Muscle layer of colon (tissue), 2 donors: ENCODE measurements around the gene MARK4.

Experiments
- H3K27ac ChIP-seq: one replicate; pipeline ENCODE4 v1.7.0; 2013; ENCODE audit warnings: low read depth, mild to moderate bottlenecking, low read length, moderate library complexity
- H3K27me3 ChIP-seq, 2 donors: one replicate each; pipeline ENCODE4 v1.7.0; 2013; ENCODE audit warnings: low read length in 2 of 2, mild to moderate bottlenecking in 2 of 2; ENCODE audit not compliant: insufficient read depth in 2 of 2, control insufficient read depth in 1 of 2
- H3K36me3 ChIP-seq: one replicate; pipeline ENCODE4 v1.7.0; 2013; ENCODE audit warnings: mild to moderate bottlenecking, low read length; ENCODE audit not compliant: insufficient read depth
- H3K4me1 ChIP-seq: one replicate; pipeline ENCODE4 v1.7.0; 2013; ENCODE audit warnings: mild to moderate bottlenecking, low read length; ENCODE audit not compliant: insufficient read depth
- H3K4me3 ChIP-seq, 2 donors: one replicate each; pipeline ENCODE4 v1.7.0; 2013; ENCODE audit warnings: low read length in 2 of 2, low read depth in 1 of 2, mild to moderate bottlenecking in 1 of 2, moderate library complexity in 1 of 2
- H3K9ac ChIP-seq: one replicate; pipeline ENCODE4 v1.7.0; 2013; ENCODE audit warnings: low read length
- H3K9me3 ChIP-seq: one replicate; pipeline ENCODE4 v1.7.0; 2013; ENCODE audit warnings: mild to moderate bottlenecking, low read length
- donor health status: abdominal sarcoma.
- donor health status: Adenocarcinoma of cecum.

MARK4 gene

GRCh38 chr19:45347570-45348366 lies 96.7 kb downstream of the MARK4 start:
- no peaks in the 10 kb centered on the region for H3K4me1 ChIP-seq
- no peaks in the 10 kb centered on the region for H3K9me3 ChIP-seq
- no peaks in the 10 kb centered on the region for H3K36me3 ChIP-seq
- H3K27ac ChIP-seq = no peak overlapping the region
- H3K9ac ChIP-seq = no peak overlapping the region
- no peak overlapping the region for H3K4me3 ChIP-seq
- peaks cover 4 to 27% of the 10 kb centered on the region in 2 donors for H3K27me3 ChIP-seq

GRCh38 chr19:45348367-45349125 lies 97.5 kb downstream of the MARK4 start:
- no peaks in the 10 kb centered on the region for H3K4me1 ChIP-seq
- H3K36me3 ChIP-seq = no peaks in the 10 kb centered on the region
- no peaks in the 10 kb centered on the region for H3K9me3 ChIP-seq

DNA sequence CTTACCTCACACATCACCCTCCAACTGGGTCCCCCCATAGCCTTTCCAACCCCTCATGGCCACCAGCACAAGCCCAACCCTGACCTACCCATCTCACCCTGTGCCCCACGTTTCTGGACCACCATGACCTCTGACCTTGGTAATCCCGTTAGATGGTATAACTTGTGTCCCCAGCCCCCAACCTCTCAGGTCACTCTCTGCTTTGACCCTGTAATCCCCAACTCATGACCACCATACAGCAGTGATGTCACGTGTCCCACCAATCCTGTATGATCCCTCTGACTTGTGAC lies 98.0 kb downstream of the MARK4 start:
- Histone ChIP-seq H3K9ac (no peak overlapping the region), H3K9me3 (no peaks in the 10 kb centered on the region), H3K4me1 (no peaks in the 10 kb centered on the region), H3K4me3 (no peak overlapping the region), H3K27me3 (peaks cover 4 to 27% of the 10 kb centered on the region in 2 donors), H3K27ac (no peak overlapping the region), H3K36me3 (no peaks in the 10 kb centered on the region)

More at GRCh38 chr19:45348367-45349125, 97.5 kb downstream of the MARK4 start:
- H3K9ac ChIP-seq = no peak overlapping the region
- peaks cover 4 to 27% of the 10 kb centered on the region in 2 donors for H3K27me3 ChIP-seq
- H3K4me3 ChIP-seq = no peak overlapping the region
- no peak overlapping the region for H3K27ac ChIP-seq

GRCh38 chr19:45349430-45349941 lies 98.4 kb downstream of the MARK4 start:
- no peak overlapping the region for H3K4me3 ChIP-seq
- peaks cover 4 to 27% of the 10 kb centered on the region in 2 donors for H3K27me3 ChIP-seq
- no peak overlapping the region for H3K9ac ChIP-seq
- no peaks in the 10 kb centered on the region for H3K4me1 ChIP-seq
- no peak overlapping the region for H3K27ac ChIP-seq
- H3K36me3 ChIP-seq = no peaks in the 10 kb centered on the region
- H3K9me3 ChIP-seq = no peaks in the 10 kb centered on the region

DNA sequence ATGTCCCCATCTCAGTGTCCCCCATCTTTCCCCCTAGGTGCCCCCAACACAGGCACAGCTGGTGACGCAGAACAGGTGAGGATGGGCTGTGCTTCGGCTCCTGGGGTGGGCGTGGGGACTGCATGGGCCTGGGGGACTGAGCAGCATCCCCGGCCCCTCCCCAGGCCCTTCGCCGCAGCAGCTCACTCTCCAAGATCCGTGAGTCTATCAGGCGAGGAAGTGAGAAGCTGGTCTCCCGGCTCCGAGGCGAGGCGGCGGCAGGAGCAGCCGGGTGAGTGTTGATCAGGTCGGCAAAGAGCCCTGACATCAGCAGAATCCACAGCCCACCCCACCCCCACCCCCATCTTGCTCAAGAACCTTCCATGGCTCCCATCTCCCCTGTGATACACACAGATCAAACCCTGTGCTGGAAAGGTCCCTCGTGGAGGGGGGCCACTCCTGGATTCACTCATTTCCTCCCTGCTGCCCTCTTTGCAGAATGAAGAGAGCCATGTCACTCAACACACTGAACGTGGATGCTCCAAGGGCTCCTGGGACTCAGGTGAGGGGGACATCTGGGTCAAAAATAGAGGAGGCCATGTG lies 99.5 kb downstream of the MARK4 start:
- H3K4me1 ChIP-seq = no peaks in the 10 kb centered on the region
- no peak overlapping the region for H3K9ac ChIP-seq
- H3K36me3 ChIP-seq = no peaks in the 10 kb centered on the region

GRCh38 chr19:45351401-45351952 lies 100.4 kb downstream of the MARK4 start:
- H3K9me3 ChIP-seq = no peaks in the 10 kb centered on the region
- H3K9ac ChIP-seq = no peak overlapping the region
- no peak overlapping the region for H3K27ac ChIP-seq
- H3K4me3 ChIP-seq = no peak overlapping the region
- H3K36me3 ChIP-seq = no peaks in the 10 kb centered on the region
- H3K4me1 ChIP-seq = no peaks in the 10 kb centered on the region
- peaks cover 4 to 14% of the 10 kb centered on the region in 2 donors for H3K27me3 ChIP-seq

More for the DNA sequence above, 99.5 kb downstream of the MARK4 start:
- H3K27me3 ChIP-seq = peaks cover 4 to 22% of the 10 kb centered on the region in 2 donors
- no peaks in the 10 kb centered on the region for H3K9me3 ChIP-seq
- no peak overlapping the region for H3K4me3 ChIP-seq
- no peak overlapping the region for H3K27ac ChIP-seq

- no peaks in the 10 kb centered on the region for H3K4me1 ChIP-seq
Measured at GRCh38 chr19:45352062-45352461, 101.0 kb downstream of the MARK4 start.

DNA sequence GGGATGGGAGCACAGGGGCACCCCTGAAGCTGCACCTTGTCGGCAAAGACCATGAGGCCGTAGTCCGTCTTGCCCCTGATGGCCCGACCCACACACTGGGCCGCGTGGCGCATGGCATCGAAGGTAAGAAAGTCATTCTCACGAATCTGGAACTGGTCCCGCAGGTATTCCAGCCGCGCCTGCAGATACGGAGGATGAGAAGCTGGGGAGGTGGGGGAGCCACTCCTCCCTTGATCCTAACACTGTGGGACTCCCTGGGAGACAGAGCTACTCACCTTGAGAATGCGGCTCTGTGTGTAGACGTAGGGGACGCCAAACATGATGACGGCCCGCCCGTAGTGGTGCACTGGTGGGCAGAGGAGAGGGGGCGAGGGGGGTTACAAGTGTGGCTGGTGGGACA lies 101.4 kb downstream of the MARK4 start:
- H3K36me3 ChIP-seq = no peaks in the 10 kb centered on the region
- no peaks in the 10 kb centered on the region for H3K4me1 ChIP-seq
- H3K9ac ChIP-seq = no peak overlapping the region
- H3K27me3 ChIP-seq = peaks cover 0 to 4% of the 10 kb centered on the region in 2 donors
- H3K27ac ChIP-seq = no peak overlapping the region
- no peak overlapping the region for H3K4me3 ChIP-seq
- H3K9me3 ChIP-seq = no peaks in the 10 kb centered on the region

More at GRCh38 chr19:45352062-45352461, 101.0 kb downstream of the MARK4 start:
- Histone ChIP-seq H3K36me3 (no peaks in the 10 kb centered on the region), H3K9ac (no peak overlapping the region), H3K27me3 (peaks cover 0 to 8% of the 10 kb centered on the region in 2 donors), H3K9me3 (no peaks in the 10 kb centered on the region), H3K4me3 (no peak overlapping the region), H3K27ac (no peak overlapping the region)

GRCh38 chr19:45352914-45353796 lies 102.1 kb downstream of the MARK4 start:
- H3K4me1 ChIP-seq = no peaks in the 10 kb centered on the region
- no peak overlapping the region for H3K27ac ChIP-seq
- no peak overlapping the region for H3K4me3 ChIP-seq
- no peaks in the 10 kb centered on the region for H3K9me3 ChIP-seq
- no peaks in the 10 kb centered on the region for H3K27me3 ChIP-seq
- no peak overlapping the region for H3K9ac ChIP-seq
- H3K36me3 ChIP-seq = no peaks in the 10 kb centered on the region

GRCh38 chr19:45354241-45354842 lies 103.3 kb downstream of the MARK4 start:
- Histone ChIP-seq H3K27ac (no peak overlapping the region), H3K36me3 (peaks cover 4% of the 10 kb centered on the region), H3K4me3 (no peak overlapping the region), H3K27me3 (no peaks in the 10 kb centered on the region), H3K9me3 (no peaks in the 10 kb centered on the region), H3K9ac (no peak overlapping the region), H3K4me1 (no peaks in the 10 kb centered on the region)
